GM21447 (cell line): Measurements from ENCODE around the gene MTARC1.

ENCODE experiments used
- ATAC-seq: cut with Tn5 transposase; IDR thresholded peaks from one replicate; pipeline ENCODE4 v1.9.1; 2021; ENCODE audit not compliant: unreplicated experiment

MTARC1 gene

GRCh38 chr1:220786337-220787068 lies at the start of gene MTARC1:
Gene MTARC1 (plus strand): TSS chr1:220786913. CDS start chr1:220786945, 32 bp downstream.
- ATAC-seq: peak; percentile 70

DNA sequence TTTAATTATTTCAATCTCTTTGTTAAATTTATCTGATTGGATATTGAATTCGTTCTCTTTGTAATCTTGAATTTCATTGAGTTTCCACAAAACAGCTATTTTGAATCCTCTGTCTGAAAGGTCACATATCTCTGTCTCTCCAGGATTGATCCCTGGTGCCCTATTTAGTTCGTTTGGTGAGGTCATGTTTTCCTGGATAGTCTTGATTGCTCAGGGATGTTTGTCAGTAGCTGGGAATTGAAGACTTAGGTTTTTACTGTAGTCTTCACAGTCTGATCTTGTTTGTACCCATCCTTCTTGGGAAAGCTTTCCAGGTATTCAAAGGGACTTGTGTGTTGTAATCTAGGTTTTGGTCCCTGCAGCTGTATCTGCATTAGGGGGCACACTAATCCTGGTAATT lies 45.4 kb upstream of the MTARC1 start:
- no peak for ATAC-seq

DNA sequence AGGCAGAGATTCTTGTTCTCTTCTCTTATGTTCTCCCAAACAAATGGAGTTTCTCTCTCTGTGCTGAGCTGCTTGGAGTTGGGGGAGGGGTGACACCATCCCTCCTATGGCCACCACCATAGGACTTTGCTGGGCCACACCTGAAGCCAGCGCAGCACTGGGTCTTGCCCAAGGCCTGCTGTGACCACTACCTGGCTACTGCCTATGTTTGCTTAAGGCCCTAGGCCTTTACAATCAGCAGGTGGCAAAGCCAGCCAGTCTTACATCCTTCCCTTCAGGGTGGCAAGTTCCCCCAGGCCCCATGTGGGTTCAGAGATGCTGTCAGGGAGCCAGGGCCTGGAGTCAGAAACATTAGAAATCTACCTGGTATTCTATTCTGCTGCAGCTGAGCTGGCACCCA lies 44.9 kb upstream of the MTARC1 start:
- no peak for ATAC-seq

- ATAC-seq: no peak
These were observed 44.2 kb upstream of the MTARC1 start for GRCh38 chr1:220742520-220742919.

DNA sequence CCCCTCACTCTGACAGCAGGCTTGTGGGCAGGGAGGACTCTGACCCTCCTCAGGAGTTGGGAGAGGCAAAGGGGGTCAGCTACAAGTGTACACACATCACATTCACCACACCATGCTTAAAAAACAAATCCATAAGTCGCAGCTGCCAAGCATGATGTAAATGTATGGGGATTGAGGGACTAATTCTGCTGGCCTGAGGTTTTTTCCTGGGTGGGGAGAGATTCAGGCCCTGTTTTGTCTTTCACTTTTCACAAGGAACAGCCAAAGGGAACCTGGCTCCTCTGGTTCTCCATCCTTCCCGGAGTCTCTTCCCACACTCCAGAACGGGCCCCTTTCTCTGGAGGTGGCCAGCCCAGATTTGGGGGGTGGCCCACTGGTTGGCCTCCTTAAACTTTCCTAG lies 39.9 kb upstream of the MTARC1 start:
- ATAC-seq: no peak

DNA sequence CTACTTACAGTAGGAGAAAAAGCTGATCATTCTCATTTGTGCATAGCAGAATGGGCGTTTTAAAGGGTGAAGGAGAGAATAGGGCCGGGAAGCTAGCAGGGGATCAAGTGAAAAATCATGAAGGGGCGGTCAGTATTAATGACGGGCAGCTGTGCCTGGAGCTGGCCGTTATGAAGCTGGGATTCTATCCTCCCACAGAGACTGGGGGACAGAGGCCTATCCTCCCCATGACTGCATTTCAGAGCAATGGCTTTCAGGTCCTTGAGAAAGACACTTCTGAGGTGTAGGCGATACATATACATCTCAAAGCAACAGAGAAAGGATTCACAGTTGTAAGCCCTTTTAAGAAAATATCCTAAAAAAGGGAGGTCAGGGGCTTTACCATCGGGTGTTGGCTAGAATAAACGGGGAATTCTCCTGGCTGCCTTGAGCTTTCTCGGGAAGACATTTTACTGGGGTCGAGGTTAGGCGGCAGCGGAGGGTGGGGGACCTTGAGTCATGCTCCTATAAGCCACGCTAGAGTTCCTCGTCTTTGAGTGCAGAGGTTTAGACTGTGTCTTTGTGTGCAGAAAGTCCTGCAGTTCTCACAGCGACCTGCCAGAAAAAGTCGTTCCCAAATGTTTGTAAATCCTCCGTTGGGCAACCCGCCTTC lies 39.1 kb upstream of the MTARC1 start:
- ATAC-seq: no peak

- peak; percentile 78 for ATAC-seq
These were observed 38.4 kb upstream of the MTARC1 start, which contains the start of gene MTARC2 for GRCh38 chr1:220748089-220748934. Gene MTARC2 (plus strand): TSS chr1:220748322. CDS start chr1:220748532, 210 bp downstream.

- ATAC-seq: no peak
These were observed 37.8 kb upstream of the MTARC1 start for GRCh38 chr1:220748936-220749335.

DNA sequence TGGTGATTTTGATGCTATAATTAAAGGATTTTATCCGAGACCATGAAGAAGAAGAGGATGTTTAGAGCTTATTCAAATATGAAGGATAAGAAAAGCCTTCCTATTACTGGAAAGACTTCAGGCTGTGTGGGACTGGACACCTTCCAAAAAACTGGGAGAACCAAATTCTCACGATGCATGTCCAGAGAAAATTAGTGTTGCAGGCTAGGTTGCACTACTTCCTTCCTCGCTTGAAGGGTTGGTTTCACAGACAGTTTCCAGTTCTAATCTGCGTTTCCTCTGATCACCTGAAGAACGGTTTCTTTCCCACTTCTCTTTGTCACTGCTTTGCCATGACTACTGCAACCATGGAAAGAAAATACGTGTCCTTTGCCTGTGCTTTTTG lies 36.6 kb upstream of the MTARC1 start:
- ATAC-seq: no peak

DNA sequence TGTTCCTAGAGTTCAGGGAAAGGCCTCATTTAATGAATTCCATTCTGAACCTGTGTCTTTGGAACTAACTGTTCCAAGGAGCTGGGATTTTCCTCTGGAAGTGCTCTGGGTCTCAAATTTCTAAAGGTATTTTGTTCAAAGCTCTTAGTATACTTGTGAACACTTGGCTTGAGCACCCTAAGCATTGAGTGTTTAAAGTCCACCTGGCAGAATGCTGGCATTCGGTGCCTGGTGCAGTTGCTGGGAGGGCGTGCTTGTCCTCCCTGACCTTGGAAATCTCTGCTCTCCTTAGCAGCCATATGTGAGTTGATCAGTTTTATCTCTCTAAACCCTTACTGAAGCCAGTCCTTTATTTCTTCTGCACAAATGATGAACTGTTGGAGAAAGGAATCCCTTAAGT lies 35.6 kb upstream of the MTARC1 start:
- ATAC-seq: no peak

DNA sequence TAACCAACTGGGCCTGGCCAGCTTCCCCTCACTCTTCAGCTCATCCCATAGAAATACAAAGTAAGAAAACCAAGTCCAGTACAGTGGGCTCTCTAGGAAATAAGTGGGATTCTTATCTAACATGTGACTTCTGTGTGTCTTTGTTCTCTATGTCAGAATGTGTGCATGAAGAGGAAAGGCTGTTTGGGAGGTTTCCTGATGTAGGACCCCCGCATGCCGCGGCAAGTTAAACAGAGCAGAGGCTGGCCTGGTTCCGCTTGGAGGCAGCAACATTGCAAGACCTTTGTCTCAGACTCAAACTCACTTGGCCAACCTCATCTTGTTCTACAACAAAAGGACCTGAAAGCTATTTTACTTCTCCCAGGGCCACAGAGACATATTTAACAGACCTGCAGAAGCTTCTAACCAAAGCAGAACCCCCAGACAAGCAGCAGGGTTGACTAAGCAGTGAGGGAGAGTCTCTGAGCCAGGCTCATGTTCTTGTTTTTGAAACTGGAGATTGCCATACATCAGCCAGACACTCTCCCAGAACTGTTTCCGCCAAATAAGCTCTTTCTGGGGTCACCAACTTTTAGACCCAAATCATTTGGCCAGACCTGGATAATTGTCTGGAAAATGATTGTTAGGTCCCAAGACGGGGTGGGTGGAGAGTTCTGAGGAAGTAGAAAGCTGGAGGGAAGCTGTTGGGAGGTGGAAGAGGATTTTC lies 32.3 kb upstream of the MTARC1 start:
- ATAC-seq: no peak

- no peak for ATAC-seq
These were observed 31.8 kb upstream of the MTARC1 start for GRCh38 chr1:220754918-220755295.

DNA sequence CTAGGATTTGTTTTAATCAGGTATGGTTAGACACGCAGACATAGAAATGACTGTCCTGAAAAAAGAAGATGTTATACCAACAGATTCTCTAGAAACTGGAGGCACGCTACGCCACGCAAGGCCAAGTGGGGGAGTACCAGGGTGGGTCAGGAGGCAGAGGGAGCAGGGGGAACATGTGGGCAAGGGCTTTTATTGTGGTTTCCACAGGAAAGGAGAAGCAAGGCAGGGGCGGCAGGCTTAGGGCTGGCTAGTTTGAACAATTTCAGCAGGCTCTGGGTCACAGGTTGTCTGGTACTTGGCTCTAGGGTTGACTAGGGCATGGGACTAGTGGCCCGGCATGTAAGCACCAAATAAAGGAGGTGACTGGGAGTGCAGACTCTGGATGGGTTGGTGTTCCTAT lies 31.4 kb upstream of the MTARC1 start:
- ATAC-seq: no peak

- ATAC-seq: no peak
These were observed 29.3 kb upstream of the MTARC1 start for GRCh38 chr1:220757441-220757840.

- ATAC-seq: no peak
These were observed 27.6 kb upstream of the MTARC1 start for GRCh38 chr1:220759147-220759546.

DNA sequence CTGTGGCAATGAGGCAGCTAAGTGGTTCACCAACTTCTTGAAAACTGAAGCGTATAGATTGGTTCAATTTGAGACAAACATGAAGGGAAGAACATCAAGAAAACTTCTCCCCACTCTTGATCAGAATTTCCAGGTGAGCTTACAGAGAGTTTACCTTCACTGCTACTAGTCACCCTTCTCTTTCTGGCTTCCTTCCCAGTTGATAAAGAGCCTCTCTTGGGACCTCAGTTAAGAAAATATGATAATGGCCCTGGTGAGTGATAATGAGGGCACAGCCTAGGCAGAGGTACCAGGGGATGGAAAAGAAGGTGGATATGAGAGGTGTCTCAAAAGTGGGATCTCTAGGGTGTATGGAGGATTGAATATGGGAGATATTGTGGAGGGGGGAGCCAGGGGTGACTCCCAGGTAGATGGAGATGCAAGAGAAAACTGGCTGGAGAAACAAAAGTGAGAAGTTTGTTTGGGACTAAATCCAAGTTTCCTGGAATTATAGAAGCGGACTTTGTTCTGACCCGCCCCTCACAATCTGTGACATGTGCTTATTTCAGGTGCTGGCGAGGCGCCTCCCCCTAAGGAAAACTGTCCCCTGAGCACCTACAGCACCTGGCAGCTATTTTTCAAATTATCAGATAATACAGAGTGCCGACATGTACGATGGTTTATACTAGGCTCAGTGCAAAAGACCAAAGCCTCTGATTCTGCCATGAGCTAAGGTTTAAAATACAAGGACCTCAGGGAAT lies 24.9 kb upstream of the MTARC1 start:
- no peak for ATAC-seq

DNA sequence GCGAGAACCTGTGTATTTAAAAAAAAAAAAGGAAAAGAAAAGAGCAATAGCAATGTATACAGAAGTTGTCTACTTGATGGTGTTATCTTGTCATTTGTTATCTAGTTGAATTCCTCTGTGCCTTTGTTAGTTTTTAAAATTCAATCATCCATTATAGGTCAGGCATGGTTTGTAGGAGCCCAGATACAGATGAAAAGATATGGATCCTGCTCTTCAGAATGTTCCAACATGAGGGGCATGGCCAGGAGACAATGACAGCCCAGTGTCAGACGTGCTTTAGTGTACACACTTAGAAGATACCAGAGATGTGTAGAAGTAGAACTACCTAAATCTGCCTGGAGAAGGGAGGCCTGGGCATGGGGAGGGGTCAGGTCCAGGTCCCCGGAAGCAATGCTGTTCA lies 22.0 kb upstream of the MTARC1 start:
- no peak for ATAC-seq

- ATAC-seq: no peak
These were observed 19.2 kb upstream of the MTARC1 start for GRCh38 chr1:220767312-220768125.

- ATAC-seq: no peak
These were observed 18.5 kb upstream of the MTARC1 start for GRCh38 chr1:220768126-220768601.
